Measurements from ENCODE around the gene JMJD8. TPM values are rescaled to one million over a fixed set of nuclear protein-coding genes. Genes with fewer than 3 reads are reported as not detected.

JMJD8 gene
- total RNA-seq, 1 experiment from 2014 or later: 73.9 TPM

- intact Hi-C loops (cut with micrococcal nuclease; ENCODE audit: unreplicated experiment): no loop called here
- Histone ChIP-seq H3K27ac (ENCODE audit: low read length) (no peak overlapping the region), H3K4me1 (ENCODE audit: control insufficient read depth, insufficient read depth, low read length) (peaks cover 28% of the 10 kb centered on the region), H3K27me3 (ENCODE audit: control insufficient read depth, insufficient read depth, low read length) (no peaks in the 10 kb centered on the region), H3K36me3 (ENCODE audit: control insufficient read depth, insufficient read depth, low read length) (peaks cover 3% of the 10 kb centered on the region; the same call in 1 of the 2 replicates), H3K4me3 (ENCODE audit: low read depth in 2 of 2, low read length in 2 of 2) (no peak overlapping the region), H3K9me3 (ENCODE audit: control insufficient read depth, insufficient read depth, low read depth, low read length) (no peaks in the 10 kb centered on the region)
- no TSS peak for BruUV-seq (replicated peaks)
- ATAC-seq: no peak
- CTCF ChIA-PET: no interaction called here
- in situ Hi-C loops (cut with HindIII; ENCODE audit: low pct_unique_long_range_greater_than_20kb, low sequenced_read_pairs): no loop called here
- DNase-seq (ENCODE audit: low read depth, low spot score): no peak
- POLR2A ChIA-PET: no interaction called here
- TF ChIP-seq POLR2AphosphoS5 (IDR thresholded peaks at IDR 0.05; ENCODE audit: low read depth, low read length) (no peak), SIN3A (IDR thresholded peaks at IDR 0.05; ENCODE audit: borderline replicate concordance, insufficient read depth, low read depth, low read length) (no peak), TCF7L2 (IDR thresholded peaks at IDR 0.05; ENCODE audit: low read depth, low read length) (no peak)
- TF ChIP-seq, protein P1, sequence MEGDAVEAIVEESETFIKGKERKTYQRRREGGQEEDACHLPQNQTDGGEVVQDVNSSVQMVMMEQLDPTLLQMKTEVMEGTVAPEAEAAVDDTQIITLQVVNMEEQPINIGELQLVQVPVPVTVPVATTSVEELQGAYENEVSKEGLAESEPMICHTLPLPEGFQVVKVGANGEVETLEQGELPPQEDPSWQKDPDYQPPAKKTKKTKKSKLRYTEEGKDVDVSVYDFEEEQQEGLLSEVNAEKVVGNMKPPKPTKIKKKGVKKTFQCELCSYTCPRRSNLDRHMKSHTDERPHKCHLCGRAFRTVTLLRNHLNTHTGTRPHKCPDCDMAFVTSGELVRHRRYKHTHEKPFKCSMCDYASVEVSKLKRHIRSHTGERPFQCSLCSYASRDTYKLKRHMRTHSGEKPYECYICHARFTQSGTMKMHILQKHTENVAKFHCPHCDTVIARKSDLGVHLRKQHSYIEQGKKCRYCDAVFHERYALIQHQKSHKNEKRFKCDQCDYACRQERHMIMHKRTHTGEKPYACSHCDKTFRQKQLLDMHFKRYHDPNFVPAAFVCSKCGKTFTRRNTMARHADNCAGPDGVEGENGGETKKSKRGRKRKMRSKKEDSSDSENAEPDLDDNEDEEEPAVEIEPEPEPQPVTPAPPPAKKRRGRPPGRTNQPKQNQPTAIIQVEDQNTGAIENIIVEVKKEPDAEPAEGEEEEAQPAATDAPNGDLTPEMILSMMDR (IDR thresholded peaks at IDR 0.05): no peak
These were observed 11.3 kb downstream of the JMJD8 start for GRCh38 chr16:672851-673250.

DNA sequence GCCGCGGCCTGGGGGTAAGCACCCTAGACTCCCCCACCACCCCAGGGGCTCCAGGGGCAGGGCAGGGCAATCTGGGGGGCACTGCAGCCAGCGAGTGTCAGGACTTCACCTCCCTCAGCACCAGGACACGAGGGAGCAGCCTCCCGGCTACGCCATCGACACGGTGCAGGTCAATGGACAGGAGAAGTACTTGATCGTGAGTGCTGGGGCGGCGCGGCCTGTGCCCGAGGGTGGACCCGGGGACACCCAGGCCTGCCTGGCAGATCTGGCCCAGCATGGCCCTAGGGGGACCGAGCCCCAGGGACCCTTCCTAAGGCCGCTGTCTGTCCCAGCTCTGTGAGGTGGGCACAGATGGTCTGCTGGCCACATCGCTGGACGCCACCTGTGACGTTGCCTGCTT lies 11.8 kb downstream of the JMJD8 start:
- ATAC-seq: no peak
- peaks cover 28% of the 10 kb centered on the region for H3K4me1 ChIP-seq (ENCODE audit: control insufficient read depth, insufficient read depth, low read length)
- H3K27me3 ChIP-seq (ENCODE audit: control insufficient read depth, insufficient read depth, low read length): no peaks in the 10 kb centered on the region
- H3K36me3 ChIP-seq (ENCODE audit: control insufficient read depth, insufficient read depth, low read length): peaks cover 3% of the 10 kb centered on the region; the same call in 1 of the 2 replicates
- intact Hi-C loops (cut with micrococcal nuclease; ENCODE audit: unreplicated experiment): no loop called here
- DNase-seq (ENCODE audit: low read depth, low spot score): no peak
- CTCF ChIA-PET: no interaction called here
- POLR2A ChIA-PET: no interaction called here
- no peak for TF ChIP-seq TCF7L2 (IDR thresholded peaks at IDR 0.05; ENCODE audit: low read depth, low read length)
- TF ChIP-seq, protein P1 (IDR thresholded peaks at IDR 0.05): no peak
- in situ Hi-C loops (cut with HindIII; ENCODE audit: low pct_unique_long_range_greater_than_20kb, low sequenced_read_pairs): no loop called here
- H3K27ac ChIP-seq (ENCODE audit: low read length): no peak overlapping the region
- no peak overlapping the region for H3K4me3 ChIP-seq (ENCODE audit: low read depth in 2 of 2, low read length in 2 of 2)
- H3K9me3 ChIP-seq (ENCODE audit: control insufficient read depth, insufficient read depth, low read depth, low read length): no peaks in the 10 kb centered on the region
- no TSS peak for BruUV-seq (replicated peaks)

- TF ChIP-seq, protein P1 (IDR thresholded peaks at IDR 0.05): no peak
- TF ChIP-seq TCF7L2 (IDR thresholded peaks at IDR 0.05; ENCODE audit: low read depth, low read length): no peak
- no peak for TF ChIP-seq SIN3A (IDR thresholded peaks at IDR 0.05; ENCODE audit: borderline replicate concordance, insufficient read depth, low read depth, low read length)
- no peak for TF ChIP-seq POLR2AphosphoS5 (IDR thresholded peaks at IDR 0.05; ENCODE audit: low read depth, low read length)
- ATAC-seq (no peak), DNase-seq (ENCODE audit: low read depth, low spot score) (no peak)
- no peaks in the 10 kb centered on the region for H3K9me3 ChIP-seq (ENCODE audit: control insufficient read depth, insufficient read depth, low read depth, low read length)
- CTCF ChIA-PET: no interaction called here
- POLR2A ChIA-PET: no interaction called here
- in situ Hi-C loops (cut with HindIII; ENCODE audit: low pct_unique_long_range_greater_than_20kb, low sequenced_read_pairs): no loop called here
- peaks cover 3% of the 10 kb centered on the region; the same call in 1 of the 2 replicates for H3K36me3 ChIP-seq (ENCODE audit: control insufficient read depth, insufficient read depth, low read length)
- intact Hi-C loops (cut with micrococcal nuclease; ENCODE audit: unreplicated experiment): no loop called here
- H3K4me1 ChIP-seq (ENCODE audit: control insufficient read depth, insufficient read depth, low read length): peaks cover 28% of the 10 kb centered on the region
- H3K27ac ChIP-seq (ENCODE audit: low read length): no peak overlapping the region
- BruUV-seq (replicated peaks): no TSS peak
- no peak overlapping the region for H3K4me3 ChIP-seq (ENCODE audit: low read depth in 2 of 2, low read length in 2 of 2)
- H3K27me3 ChIP-seq (ENCODE audit: control insufficient read depth, insufficient read depth, low read length): no peaks in the 10 kb centered on the region
These were observed 12.6 kb downstream of the JMJD8 start for GRCh38 chr16:671353-672131.
